SK-N-SH (cell line): ENCODE data around the gene MPEG1.

Source experiments
- EP300 ChIP-seq, 2 experiments: IDR thresholded peaks; 2 replicates each; pipeline versions ENCODE4 v1.4.0 to v1.6.1; 2012; ENCODE audit warnings: borderline replicate concordance in 1 of 2, low read depth in 1 of 2, low read length in 1 of 2
- GABPA ChIP-seq: IDR thresholded peaks from 2 replicates; pipeline ENCODE4 v1.4.0; 2012; ENCODE audit warnings: low read depth, mild to moderate bottlenecking
- NRF1 ChIP-seq: IDR thresholded peaks from 2 replicates; pipeline ENCODE4 v1.6.1; 2012; ENCODE audit warnings: low read depth, mild to moderate bottlenecking, low read length
- POLR2AphosphoS5 ChIP-seq: IDR thresholded peaks from 2 replicates; pipeline ENCODE4 v1.6.1; 2012; ENCODE audit warnings: low read depth, low read length
- RFX5 ChIP-seq: IDR thresholded peaks from 2 replicates; pipeline ENCODE4 v1.6.1; 2012; ENCODE audit warnings: mild to moderate bottlenecking, improper control_type of control experiment, low read length
- SIN3A ChIP-seq: IDR thresholded peaks from 2 replicates; pipeline ENCODE4 v1.6.1; 2012; ENCODE audit warnings: low read depth, mild to moderate bottlenecking, low read length, moderate library complexity, borderline replicate concordance
- TAF1 ChIP-seq: IDR thresholded peaks from 2 replicates; pipeline ENCODE4 v1.6.1; 2012; ENCODE audit warnings: low read depth, mild to moderate bottlenecking, low read length, moderate library complexity, borderline replicate concordance
- TF ChIP-seq, protein P1 (sequence below): fragments of 200-600 bp; sonication (generic); IDR thresholded peaks from 2 replicates; pipeline ENCODE4 v1.6.1; 2017; ENCODE audit warnings: antibody characterized with exemption, mild to moderate bottlenecking, moderate library complexity
- TF ChIP-seq, protein P2 (sequence below): IDR thresholded peaks from 2 replicates; pipeline ENCODE4 v1.6.1; 2012; ENCODE audit warnings: mild to moderate bottlenecking, low read depth, low read length, moderate library complexity

DNA sequence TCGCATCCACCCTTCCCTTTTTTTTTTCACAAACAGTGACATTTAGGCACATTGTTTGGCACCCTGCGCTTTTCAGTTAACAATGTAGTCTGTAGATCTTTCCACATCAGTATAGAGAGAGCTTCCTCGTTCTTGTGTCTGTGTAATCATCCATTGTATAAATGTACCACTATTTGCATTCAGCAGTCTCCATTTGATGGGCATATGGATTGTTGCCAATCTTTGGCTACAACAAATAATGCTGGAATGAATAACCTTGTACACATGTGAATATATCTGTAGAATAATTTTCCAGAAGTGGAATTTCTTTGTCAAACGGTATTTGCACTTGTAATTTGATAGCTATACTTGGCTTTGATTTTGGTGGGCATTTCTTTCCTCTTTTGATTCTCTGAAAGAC lies 17.1 kb downstream of the MPEG1 start:
- TF ChIP-seq, protein P1, sequence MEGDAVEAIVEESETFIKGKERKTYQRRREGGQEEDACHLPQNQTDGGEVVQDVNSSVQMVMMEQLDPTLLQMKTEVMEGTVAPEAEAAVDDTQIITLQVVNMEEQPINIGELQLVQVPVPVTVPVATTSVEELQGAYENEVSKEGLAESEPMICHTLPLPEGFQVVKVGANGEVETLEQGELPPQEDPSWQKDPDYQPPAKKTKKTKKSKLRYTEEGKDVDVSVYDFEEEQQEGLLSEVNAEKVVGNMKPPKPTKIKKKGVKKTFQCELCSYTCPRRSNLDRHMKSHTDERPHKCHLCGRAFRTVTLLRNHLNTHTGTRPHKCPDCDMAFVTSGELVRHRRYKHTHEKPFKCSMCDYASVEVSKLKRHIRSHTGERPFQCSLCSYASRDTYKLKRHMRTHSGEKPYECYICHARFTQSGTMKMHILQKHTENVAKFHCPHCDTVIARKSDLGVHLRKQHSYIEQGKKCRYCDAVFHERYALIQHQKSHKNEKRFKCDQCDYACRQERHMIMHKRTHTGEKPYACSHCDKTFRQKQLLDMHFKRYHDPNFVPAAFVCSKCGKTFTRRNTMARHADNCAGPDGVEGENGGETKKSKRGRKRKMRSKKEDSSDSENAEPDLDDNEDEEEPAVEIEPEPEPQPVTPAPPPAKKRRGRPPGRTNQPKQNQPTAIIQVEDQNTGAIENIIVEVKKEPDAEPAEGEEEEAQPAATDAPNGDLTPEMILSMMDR, result no peak
- TF ChIP-seq GABPA (no peak), NRF1 (no peak), TAF1 (no peak), RFX5 (no peak), SIN3A (no peak), EP300 (IDR thresholded peaks at IDR 0.05; ENCODE audit: borderline replicate concordance in 1 of 2, low read depth in 1 of 2, low read length in 1 of 2) (no peak), POLR2AphosphoS5 (no peak)
- TF ChIP-seq, protein P2, sequence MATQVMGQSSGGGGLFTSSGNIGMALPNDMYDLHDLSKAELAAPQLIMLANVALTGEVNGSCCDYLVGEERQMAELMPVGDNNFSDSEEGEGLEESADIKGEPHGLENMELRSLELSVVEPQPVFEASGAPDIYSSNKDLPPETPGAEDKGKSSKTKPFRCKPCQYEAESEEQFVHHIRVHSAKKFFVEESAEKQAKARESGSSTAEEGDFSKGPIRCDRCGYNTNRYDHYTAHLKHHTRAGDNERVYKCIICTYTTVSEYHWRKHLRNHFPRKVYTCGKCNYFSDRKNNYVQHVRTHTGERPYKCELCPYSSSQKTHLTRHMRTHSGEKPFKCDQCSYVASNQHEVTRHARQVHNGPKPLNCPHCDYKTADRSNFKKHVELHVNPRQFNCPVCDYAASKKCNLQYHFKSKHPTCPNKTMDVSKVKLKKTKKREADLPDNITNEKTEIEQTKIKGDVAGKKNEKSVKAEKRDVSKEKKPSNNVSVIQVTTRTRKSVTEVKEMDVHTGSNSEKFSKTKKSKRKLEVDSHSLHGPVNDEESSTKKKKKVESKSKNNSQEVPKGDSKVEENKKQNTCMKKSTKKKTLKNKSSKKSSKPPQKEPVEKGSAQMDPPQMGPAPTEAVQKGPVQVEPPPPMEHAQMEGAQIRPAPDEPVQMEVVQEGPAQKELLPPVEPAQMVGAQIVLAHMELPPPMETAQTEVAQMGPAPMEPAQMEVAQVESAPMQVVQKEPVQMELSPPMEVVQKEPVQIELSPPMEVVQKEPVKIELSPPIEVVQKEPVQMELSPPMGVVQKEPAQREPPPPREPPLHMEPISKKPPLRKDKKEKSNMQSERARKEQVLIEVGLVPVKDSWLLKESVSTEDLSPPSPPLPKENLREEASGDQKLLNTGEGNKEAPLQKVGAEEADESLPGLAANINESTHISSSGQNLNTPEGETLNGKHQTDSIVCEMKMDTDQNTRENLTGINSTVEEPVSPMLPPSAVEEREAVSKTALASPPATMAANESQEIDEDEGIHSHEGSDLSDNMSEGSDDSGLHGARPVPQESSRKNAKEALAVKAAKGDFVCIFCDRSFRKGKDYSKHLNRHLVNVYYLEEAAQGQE, result no peak
